GM23248 (cell line): ENCODE results near the gene POU3F3. TPM values are rescaled to one million over a fixed set of nuclear protein-coding genes. Genes with fewer than 3 reads are reported as not detected.
A peak's percentile ranks its signal among the peaks of the same experiment; 100 is the strongest.

ENCODE experiments used
- DNase-seq: peaks from one replicate; pipeline ENCODE4 v3.0.0-alpha.2; 2015
- H2AFZ ChIP-seq: fragments of 200-600 bp; sonication (generic); 2 replicates; pipeline ENCODE4 v1.6.1; 2016; ENCODE audit warnings: antibody characterized with exemption
- H3F3A ChIP-seq: fragments of 200-600 bp; sonication (generic); 2 replicates; pipeline ENCODE4 v1.6.1; 2016; ENCODE audit warnings: mild to moderate bottlenecking, antibody characterized with exemption, mixed run types; ENCODE audit not compliant: insufficient read depth
- H3K27ac ChIP-seq: fragments of 200-600 bp; sonication (generic); 2 replicates; pipeline ENCODE4 v1.5.1; 2016; ENCODE audit warnings: mild to moderate bottlenecking
- H3K27me3 ChIP-seq: fragments of 200-600 bp; sonication (generic); replicated peaks from 2 replicates; pipeline ENCODE4 v1.6.1; 2016; ENCODE audit warnings: mild to moderate bottlenecking; ENCODE audit not compliant: insufficient read depth
- H3K36me3 ChIP-seq: fragments of 200-600 bp; sonication (generic); 2 replicates; pipeline ENCODE4 v1.6.1; 2016; ENCODE audit warnings: low read depth, mild to moderate bottlenecking
- H3K4me1 ChIP-seq: fragments of 200-600 bp; sonication (generic); 2 replicates; pipeline ENCODE4 v1.6.1; 2016; ENCODE audit warnings: mild to moderate bottlenecking; ENCODE audit not compliant: insufficient read depth
- H3K4me2 ChIP-seq: fragments of 200-600 bp; sonication (generic); one replicate; pipeline ENCODE4 v1.6.1; 2016; ENCODE audit warnings: mild to moderate bottlenecking; ENCODE audit not compliant: unreplicated experiment
- H3K4me3 ChIP-seq: fragments of 200-600 bp; sonication (generic); 2 replicates; pipeline ENCODE4 v1.5.1; 2016; ENCODE audit warnings: mild to moderate bottlenecking
- H3K79me2 ChIP-seq: fragments of 200-600 bp; sonication (generic); 2 replicates; pipeline ENCODE4 v1.6.1; 2016; ENCODE audit warnings: mild to moderate bottlenecking; ENCODE audit not compliant: insufficient read depth
- H3K9ac ChIP-seq: fragments of 200-600 bp; sonication (generic); 2 replicates; pipeline ENCODE4 v1.6.1; 2016; ENCODE audit warnings: mild to moderate bottlenecking
- H3K9me2 ChIP-seq: fragments of 200-600 bp; sonication (generic); 2 replicates; pipeline ENCODE4 v1.6.1; 2016; ENCODE audit warnings: mixed run types, mild to moderate bottlenecking, moderate library complexity; ENCODE audit not compliant: insufficient read depth
- H3K9me3 ChIP-seq: fragments of 200-600 bp; sonication (generic); one replicate; pipeline ENCODE4 v1.6.1; 2017; ENCODE audit warnings: low read depth
- H4K20me1 ChIP-seq: fragments of 200-600 bp; sonication (generic); 2 replicates; pipeline ENCODE4 v1.6.0; 2016; ENCODE audit not compliant: insufficient read depth
- EZH2 ChIP-seq: fragments of 200-600 bp; sonication (generic); IDR thresholded peaks from 2 replicates; pipeline ENCODE4 v1.6.1; 2018; ENCODE audit warnings: antibody characterized with exemption, mild to moderate bottlenecking; ENCODE audit not compliant: insufficient read depth, poor library complexity, severe bottlenecking
- EZH2phosphoT487 ChIP-seq: fragments of 200-600 bp; sonication (generic); IDR thresholded peaks from 2 replicates; pipeline ENCODE4 v1.6.1; 2018; ENCODE audit warnings: antibody characterized with exemption, moderate library complexity, mild to moderate bottlenecking, low read depth; ENCODE audit not compliant: insufficient read depth
- WGBS, 2 experiments: methylation state at CpG; one replicate each; pipeline ENCODE4 v1.1.6; 2015 to 2017; ENCODE audit warnings: low lambda C conversion rate in 2 of 2, low coverage in 1 of 2; ENCODE audit errors: missing lambda C conversion rate in 2 of 2; 5-methylcytosine and 5-hydroxymethylcytosine counted together
- in situ Hi-C: fragments of 300-500 bp; cut with MboI; formaldehyde crosslinking; loops from 2 replicates; pipeline ENCODE4 v1.15.0; 2020
- polyA plus RNA-seq: library from polyadenylated mRNA; unstranded; fragments of >200 nt; fragmentation: Nextera tagmentation; extraction: Ambion mirVana; gene quantifications from 2 replicates; pipeline ENCODE4 v1.2.1, GENCODE V29; 2016
- total RNA-seq: library from RNA; depleted of rRNA; stranded (reverse); fragments of >200 nt; shearing (Covaris generic); gene quantifications from 2 replicates; pipeline ENCODE4 v1.2.3, GENCODE V29; 2014

The POU3F3 gene
- total and polyA plus RNA-seq, 2 experiments from 2014 or later, result not detected

GRCh38 chr2:104845946-104846785 is 7.7 kb upstream of the POU3F3 start:
- no peak overlapping the region for H3K4me3 ChIP-seq
- no peak overlapping the region for H3K27ac ChIP-seq
- no peaks in the 10 kb centered on the region for H4K20me1 ChIP-seq
- no peak for TF ChIP-seq EZH2phosphoT487
- no peak for TF ChIP-seq EZH2
- no peak for DNase-seq
- no peak overlapping the region for H2AFZ ChIP-seq
- no peak overlapping the region for H3K9ac ChIP-seq
- no peak overlapping the region for H3K4me2 ChIP-seq
- no peaks in the 10 kb centered on the region for H3K79me2 ChIP-seq
- no peaks in the 10 kb centered on the region for H3K9me2 ChIP-seq
- H3F3A ChIP-seq, result no peaks in the 10 kb centered on the region
- in situ Hi-C loops, result no loop called here
- WGBS, 2 experiments, result 74 to 79% methylated on average over 16 of the region's 16 CpGs
- H3K27me3 ChIP-seq, result peaks cover 96% of the 10 kb centered on the region
- H3K4me1 ChIP-seq, result no peaks in the 10 kb centered on the region
- H3K36me3 ChIP-seq, result no peaks in the 10 kb centered on the region
- no peaks in the 10 kb centered on the region for H3K9me3 ChIP-seq

- Histone ChIP-seq H3K9me2 (no peaks in the 10 kb centered on the region), H4K20me1 (no peaks in the 10 kb centered on the region), H3K4me3 (no peak overlapping the region), H2AFZ (no peak overlapping the region), H3F3A (no peaks in the 10 kb centered on the region), H3K36me3 (no peaks in the 10 kb centered on the region), H3K4me2 (no peak overlapping the region), H3K79me2 (no peaks in the 10 kb centered on the region), H3K4me1 (no peaks in the 10 kb centered on the region), H3K9me3 (no peaks in the 10 kb centered on the region), H3K9ac (no peak overlapping the region), H3K27ac (no peak overlapping the region), H3K27me3 (peaks cover 96% of the 10 kb centered on the region)
- in situ Hi-C loops, result no loop called here
- no peak for DNase-seq
- TF ChIP-seq EZH2 (no peak), EZH2phosphoT487 (no peak)
- WGBS, 2 experiments, result 78 to 83% methylated on average over 9 of the region's 9 CpGs
Observed at GRCh38 chr2:104846786-104847585, 6.9 kb upstream of the POU3F3 start.

GRCh38 chr2:104847586-104848160 is 6.2 kb upstream of the POU3F3 start:
- no peak for DNase-seq
- H4K20me1 ChIP-seq, result no peaks in the 10 kb centered on the region
- no peak for TF ChIP-seq EZH2phosphoT487
- peak; percentile 31 for TF ChIP-seq EZH2
- no peak overlapping the region for H3K9ac ChIP-seq
- in situ Hi-C loops, result no loop called here
- no peaks in the 10 kb centered on the region for H3K4me1 ChIP-seq
- 53 to 65% methylated on average over 5 of the region's 5 CpGs for WGBS, 2 experiments
- H2AFZ ChIP-seq, result no peak overlapping the region
- H3K27me3 ChIP-seq, result peaks cover 94% of the 10 kb centered on the region
- no peak overlapping the region for H3K4me3 ChIP-seq
- H3K27ac ChIP-seq, result no peak overlapping the region
- no peaks in the 10 kb centered on the region for H3K9me2 ChIP-seq
- no peak overlapping the region for H3K4me2 ChIP-seq
- no peaks in the 10 kb centered on the region for H3K9me3 ChIP-seq
- H3K79me2 ChIP-seq, result no peaks in the 10 kb centered on the region
- no peaks in the 10 kb centered on the region for H3K36me3 ChIP-seq
- no peaks in the 10 kb centered on the region for H3F3A ChIP-seq

- H3K27me3 ChIP-seq, result peaks cover 93% of the 10 kb centered on the region
- no peak overlapping the region for H3K4me3 ChIP-seq
- no peaks in the 10 kb centered on the region for H3F3A ChIP-seq
- H3K27ac ChIP-seq, result no peak overlapping the region
- 56 to 59% methylated on average over 4 of the region's 4 CpGs for WGBS, 2 experiments
- no peak overlapping the region for H3K4me2 ChIP-seq
- no peaks in the 10 kb centered on the region for H3K79me2 ChIP-seq
- in situ Hi-C loops, result no loop called here
- DNase-seq, result no peak
- TF ChIP-seq EZH2phosphoT487, result no peak
- TF ChIP-seq EZH2, result no peak
- H3K4me1 ChIP-seq, result no peaks in the 10 kb centered on the region
- H3K36me3 ChIP-seq, result no peaks in the 10 kb centered on the region
- H3K9me3 ChIP-seq, result no peaks in the 10 kb centered on the region
- no peak overlapping the region for H3K9ac ChIP-seq
- H2AFZ ChIP-seq, result no peak overlapping the region
- H4K20me1 ChIP-seq, result no peaks in the 10 kb centered on the region
- no peaks in the 10 kb centered on the region for H3K9me2 ChIP-seq
Observed at GRCh38 chr2:104848526-104848925, 5.4 kb upstream of the POU3F3 start.
